Lower lobe of right lung (tissue), 2 donors: Measurements from ENCODE around the gene SURF1. TPM values are rescaled to one million over a fixed set of nuclear protein-coding genes. Genes with fewer than 3 reads are reported as not detected.

Experiments used
- ATAC-seq, 2 donors: fragments of 200-7000 bp; cut with Tn5 transposase; one replicate each; pipeline ENCODE4 v1.9.1; 2020 to 2022; ENCODE audit warnings: mild to moderate bottlenecking in 2 of 2, moderate library complexity in 2 of 2
- DNase-seq: peaks from one replicate; pipeline ENCODE4 v3.0.0-alpha.2; 2020
- H3K27ac ChIP-seq: fragments of 200-600 bp; one replicate; pipeline ENCODE4 v1.8.0; 2022
- H3K27me3 ChIP-seq: fragments of 200-600 bp; one replicate; pipeline ENCODE4 v1.8.0; 2022; ENCODE audit warnings: low read depth
- H3K36me3 ChIP-seq: fragments of 200-600 bp; one replicate; pipeline ENCODE4 v1.8.0; 2022; ENCODE audit warnings: mild to moderate bottlenecking
- H3K4me1 ChIP-seq: fragments of 200-600 bp; one replicate; pipeline ENCODE4 v1.8.0; 2022
- H3K4me3 ChIP-seq: fragments of 200-600 bp; one replicate; pipeline ENCODE4 v1.8.0; 2022; ENCODE audit warnings: mild to moderate bottlenecking
- H3K9me3 ChIP-seq: fragments of 200-600 bp; one replicate; pipeline ENCODE4 v1.8.0; 2022
- intact Hi-C: fragments of 100-400 bp; cut with DNase I; formaldehyde crosslinking; loops from one replicate; pipeline ENCODE4 v1.11.0; 2022
- total RNA-seq: library from RNA; stranded (reverse); fragmentation: NEBNext Ultra II Directional; extraction: Animal tissue kit (Norgen Biotek cat#: 25700); gene quantifications from one replicate; pipeline ENCODE4 v1.2.1, GENCODE V29; 2021
- TF ChIP-seq, protein P1 (sequence below): fragments of 200-600 bp; IDR thresholded peaks from one replicate; pipeline ENCODE4 v1.8.0; 2022; ENCODE audit warnings: antibody characterized with exemption, mild to moderate bottlenecking
- donor health status: DM: no; HTN: yes; CAD: no; lungs with severe emphysema.

The SURF1 gene
- total RNA-seq, 1 donor from 2014 or later: 49.4 TPM

GRCh38 chr9:133304477-133305377, 51.6 kb downstream of the SURF1 start:
- H3K36me3 ChIP-seq: no peaks in the 10 kb centered on the region
- TF ChIP-seq, protein P1, sequence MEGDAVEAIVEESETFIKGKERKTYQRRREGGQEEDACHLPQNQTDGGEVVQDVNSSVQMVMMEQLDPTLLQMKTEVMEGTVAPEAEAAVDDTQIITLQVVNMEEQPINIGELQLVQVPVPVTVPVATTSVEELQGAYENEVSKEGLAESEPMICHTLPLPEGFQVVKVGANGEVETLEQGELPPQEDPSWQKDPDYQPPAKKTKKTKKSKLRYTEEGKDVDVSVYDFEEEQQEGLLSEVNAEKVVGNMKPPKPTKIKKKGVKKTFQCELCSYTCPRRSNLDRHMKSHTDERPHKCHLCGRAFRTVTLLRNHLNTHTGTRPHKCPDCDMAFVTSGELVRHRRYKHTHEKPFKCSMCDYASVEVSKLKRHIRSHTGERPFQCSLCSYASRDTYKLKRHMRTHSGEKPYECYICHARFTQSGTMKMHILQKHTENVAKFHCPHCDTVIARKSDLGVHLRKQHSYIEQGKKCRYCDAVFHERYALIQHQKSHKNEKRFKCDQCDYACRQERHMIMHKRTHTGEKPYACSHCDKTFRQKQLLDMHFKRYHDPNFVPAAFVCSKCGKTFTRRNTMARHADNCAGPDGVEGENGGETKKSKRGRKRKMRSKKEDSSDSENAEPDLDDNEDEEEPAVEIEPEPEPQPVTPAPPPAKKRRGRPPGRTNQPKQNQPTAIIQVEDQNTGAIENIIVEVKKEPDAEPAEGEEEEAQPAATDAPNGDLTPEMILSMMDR: no peak
- no peak overlapping the region for H3K27ac ChIP-seq
- no peak for ATAC-seq
- no peaks in the 10 kb centered on the region for H3K4me1 ChIP-seq
- no peak for DNase-seq
- H3K9me3 ChIP-seq: no peaks in the 10 kb centered on the region
- H3K4me3 ChIP-seq: no peak overlapping the region
- H3K27me3 ChIP-seq: no peaks in the 10 kb centered on the region
- intact Hi-C loops: no loop called here

DNA sequence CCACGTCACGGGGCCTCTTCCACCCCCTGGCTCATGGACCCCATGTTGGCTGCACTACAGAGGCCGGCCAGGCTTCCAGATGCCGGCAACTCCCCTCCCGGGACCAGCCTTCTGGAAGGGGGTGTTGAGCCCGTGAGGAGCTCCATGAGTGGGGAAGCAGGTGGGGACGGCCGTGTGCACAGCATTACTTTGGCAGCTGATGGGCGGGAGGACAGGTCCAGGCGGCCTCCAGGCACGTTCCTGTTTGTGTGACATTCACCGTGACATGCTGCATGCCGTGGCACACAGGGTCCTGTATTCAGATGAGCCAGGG, 52.2 kb downstream of the SURF1 start:
- Histone ChIP-seq H3K4me1 (no peaks in the 10 kb centered on the region), H3K9me3 (no peaks in the 10 kb centered on the region), H3K4me3 (no peak overlapping the region), H3K36me3 (no peaks in the 10 kb centered on the region), H3K27me3 (no peaks in the 10 kb centered on the region), H3K27ac (no peak overlapping the region)
- intact Hi-C loops: no loop called here
- TF ChIP-seq, protein P1: no peak
- ATAC-seq: no peak
- no peak for DNase-seq

DNA sequence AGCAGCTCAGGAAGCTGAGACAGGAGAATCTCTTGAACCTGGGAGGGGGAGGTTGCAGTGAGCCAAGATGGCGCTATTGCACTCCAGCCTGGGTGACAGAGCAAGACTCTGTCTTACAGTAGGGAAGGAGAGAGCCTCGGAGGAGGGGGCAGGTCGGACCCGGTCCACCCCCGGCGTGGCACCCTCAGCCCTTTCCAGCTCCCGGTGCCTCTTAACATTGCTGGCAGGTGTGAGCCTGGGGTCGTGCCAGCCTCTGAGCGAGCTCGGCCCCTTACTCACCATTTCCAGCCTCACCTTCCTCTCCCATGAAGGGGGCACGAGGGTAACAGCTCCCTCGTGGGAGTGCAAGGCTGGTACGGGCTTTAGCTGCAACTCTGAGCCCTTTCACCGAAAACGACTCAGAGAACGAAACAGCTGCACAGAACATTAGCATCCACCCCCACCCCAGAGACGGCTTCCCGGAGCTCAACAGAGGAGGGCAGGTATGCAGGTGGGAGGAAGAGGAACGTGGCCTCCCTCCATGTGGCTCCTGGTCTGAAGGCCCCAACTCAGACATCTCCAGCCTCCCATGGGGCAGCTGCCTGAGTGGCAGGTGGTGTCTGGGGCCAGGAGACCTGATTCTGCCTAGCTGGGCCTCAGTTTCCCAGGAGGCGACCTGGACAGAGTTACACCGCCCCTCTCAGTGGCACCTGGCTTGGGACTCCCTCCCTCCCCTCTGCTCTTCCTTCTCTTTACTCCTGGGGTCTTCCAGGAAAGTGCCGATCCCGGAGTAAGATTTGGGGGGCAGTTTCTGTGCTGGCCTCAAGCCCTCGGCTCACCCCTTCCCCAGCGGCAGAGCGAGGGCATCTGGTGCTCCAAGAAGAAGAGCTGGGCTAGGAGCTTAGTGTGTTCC, 52.8 kb downstream of the SURF1 start:
- TF ChIP-seq, protein P1: no peak
- no peaks in the 10 kb centered on the region for H3K36me3 ChIP-seq
- intact Hi-C loops: no loop called here
- ATAC-seq (no peak), DNase-seq (no peak)
- H3K9me3 ChIP-seq: no peaks in the 10 kb centered on the region
- H3K27me3 ChIP-seq: peaks cover under 1% of the 10 kb centered on the region
- H3K4me3 ChIP-seq: no peak overlapping the region
- H3K27ac ChIP-seq: no peak overlapping the region
- H3K4me1 ChIP-seq: no peaks in the 10 kb centered on the region

Other genes with a start within 250 kb of the SURF1 start
- 71.1 TPM for gene RALGDS, start 235.2 kb downstream of the SURF1 start, total RNA-seq
- gene GBGT1, start 192.6 kb downstream of the SURF1 start, total RNA-seq: 38.5 TPM
- gene OBP2B, start 147.2 kb downstream of the SURF1 start, total RNA-seq: not detected
- gene ABO, start 81.3 kb downstream of the SURF1 start, total RNA-seq: 25.0 TPM
- 15.2 TPM for gene SURF6, start 20.3 kb downstream of the SURF1 start, total RNA-seq
- 24.4 TPM for gene MED22, start 8.4 kb downstream of the SURF1 start, total RNA-seq
- gene RPL7A, start 8.3 kb downstream of the SURF1 start, total RNA-seq: 1,397 TPM
- 15.2 TPM for gene SURF2, start 63 bp upstream of the SURF1 start, total RNA-seq
- gene SURF4, start 19.6 kb upstream of the SURF1 start, total RNA-seq: 126 TPM
- gene STKLD1, start 19.9 kb upstream of the SURF1 start, total RNA-seq: 1.6 TPM
- 20.9 TPM for gene REXO4, start 61.5 kb upstream of the SURF1 start, total RNA-seq
- gene ADAMTS13, start 65.9 kb upstream of the SURF1 start, total RNA-seq: 1.9 TPM
- gene CACFD1, start 103.5 kb upstream of the SURF1 start, total RNA-seq: 34.3 TPM
- 10.5 TPM for gene SLC2A6, start 122.6 kb upstream of the SURF1 start, total RNA-seq
- gene MYMK, start 168.5 kb upstream of the SURF1 start, total RNA-seq: not detected
- gene ADAMTSL2, start 178.2 kb upstream of the SURF1 start, total RNA-seq: 10.1 TPM